HL-60 (cell line): ENCODE measurements around the gene OPTN.

Source experiments
- POLR2AphosphoS5 ChIP-seq: IDR thresholded peaks from 2 replicates; pipeline ENCODE4 v1.6.1; 2012; ENCODE audit warnings: low read depth
- SPI1 ChIP-seq: IDR thresholded peaks from 2 replicates; pipeline ENCODE4 v1.6.1; 2012; ENCODE audit warnings: low read depth, mild to moderate bottlenecking, borderline replicate concordance
- TF ChIP-seq, protein P1 (sequence below): IDR thresholded peaks from one replicate; pipeline ENCODE4 v1.5.1; 2011; ENCODE audit warnings: low read length, control low read depth, inconsistent platforms; ENCODE audit not compliant: insufficient read depth
- TF ChIP-seq, protein P2 (sequence below): IDR thresholded peaks from 2 replicates; pipeline ENCODE4 v1.6.1; 2012; ENCODE audit warnings: low read depth; ENCODE audit not compliant: insufficient replicate concordance

DNA sequence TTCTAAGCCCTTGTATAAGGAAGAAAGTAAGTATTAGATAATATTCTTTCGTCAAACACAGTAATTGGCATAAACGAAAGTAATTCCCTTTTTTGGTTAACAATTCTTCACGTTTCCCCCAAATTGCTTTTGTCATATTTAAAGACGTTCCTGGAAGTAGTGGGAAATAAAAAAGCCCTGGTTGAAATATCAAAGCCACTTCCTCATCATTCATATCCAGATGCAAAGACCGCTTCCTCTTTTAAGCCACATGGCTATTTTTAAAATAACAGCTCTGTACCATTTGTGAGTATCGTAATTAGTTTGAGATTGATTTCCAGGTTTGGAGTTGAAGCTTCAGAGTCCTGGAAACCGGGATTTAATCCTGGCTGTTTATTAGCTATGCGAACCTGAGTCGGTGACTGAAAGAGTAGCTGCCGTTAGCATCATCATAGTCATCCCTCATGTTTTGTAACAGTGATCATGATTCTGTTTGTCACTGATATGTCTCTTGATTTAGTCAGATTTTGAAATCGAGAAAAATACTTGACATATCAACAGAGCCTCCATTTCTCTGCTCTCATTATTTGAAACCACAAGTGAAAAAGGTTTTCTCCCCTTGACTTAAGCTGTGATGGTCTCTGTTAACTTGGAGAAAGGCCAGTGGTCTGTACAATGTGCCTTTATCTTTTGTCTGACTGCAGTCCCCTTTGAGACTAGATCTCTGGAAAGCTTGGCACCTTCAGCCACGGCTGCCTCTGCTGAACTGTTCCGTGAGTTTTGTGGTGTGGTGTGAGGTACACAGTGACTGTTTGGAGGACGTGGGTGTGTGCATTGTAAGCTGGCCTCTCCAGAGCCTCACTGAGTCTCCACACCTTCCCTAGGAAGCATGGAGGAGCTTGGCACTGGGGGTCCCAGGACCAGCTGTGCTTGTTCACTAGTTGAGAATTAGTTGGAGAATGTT lies 18.1 kb downstream of the OPTN start:
- TF ChIP-seq, protein P1, sequence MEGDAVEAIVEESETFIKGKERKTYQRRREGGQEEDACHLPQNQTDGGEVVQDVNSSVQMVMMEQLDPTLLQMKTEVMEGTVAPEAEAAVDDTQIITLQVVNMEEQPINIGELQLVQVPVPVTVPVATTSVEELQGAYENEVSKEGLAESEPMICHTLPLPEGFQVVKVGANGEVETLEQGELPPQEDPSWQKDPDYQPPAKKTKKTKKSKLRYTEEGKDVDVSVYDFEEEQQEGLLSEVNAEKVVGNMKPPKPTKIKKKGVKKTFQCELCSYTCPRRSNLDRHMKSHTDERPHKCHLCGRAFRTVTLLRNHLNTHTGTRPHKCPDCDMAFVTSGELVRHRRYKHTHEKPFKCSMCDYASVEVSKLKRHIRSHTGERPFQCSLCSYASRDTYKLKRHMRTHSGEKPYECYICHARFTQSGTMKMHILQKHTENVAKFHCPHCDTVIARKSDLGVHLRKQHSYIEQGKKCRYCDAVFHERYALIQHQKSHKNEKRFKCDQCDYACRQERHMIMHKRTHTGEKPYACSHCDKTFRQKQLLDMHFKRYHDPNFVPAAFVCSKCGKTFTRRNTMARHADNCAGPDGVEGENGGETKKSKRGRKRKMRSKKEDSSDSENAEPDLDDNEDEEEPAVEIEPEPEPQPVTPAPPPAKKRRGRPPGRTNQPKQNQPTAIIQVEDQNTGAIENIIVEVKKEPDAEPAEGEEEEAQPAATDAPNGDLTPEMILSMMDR: no peak
- TF ChIP-seq, protein P2, sequence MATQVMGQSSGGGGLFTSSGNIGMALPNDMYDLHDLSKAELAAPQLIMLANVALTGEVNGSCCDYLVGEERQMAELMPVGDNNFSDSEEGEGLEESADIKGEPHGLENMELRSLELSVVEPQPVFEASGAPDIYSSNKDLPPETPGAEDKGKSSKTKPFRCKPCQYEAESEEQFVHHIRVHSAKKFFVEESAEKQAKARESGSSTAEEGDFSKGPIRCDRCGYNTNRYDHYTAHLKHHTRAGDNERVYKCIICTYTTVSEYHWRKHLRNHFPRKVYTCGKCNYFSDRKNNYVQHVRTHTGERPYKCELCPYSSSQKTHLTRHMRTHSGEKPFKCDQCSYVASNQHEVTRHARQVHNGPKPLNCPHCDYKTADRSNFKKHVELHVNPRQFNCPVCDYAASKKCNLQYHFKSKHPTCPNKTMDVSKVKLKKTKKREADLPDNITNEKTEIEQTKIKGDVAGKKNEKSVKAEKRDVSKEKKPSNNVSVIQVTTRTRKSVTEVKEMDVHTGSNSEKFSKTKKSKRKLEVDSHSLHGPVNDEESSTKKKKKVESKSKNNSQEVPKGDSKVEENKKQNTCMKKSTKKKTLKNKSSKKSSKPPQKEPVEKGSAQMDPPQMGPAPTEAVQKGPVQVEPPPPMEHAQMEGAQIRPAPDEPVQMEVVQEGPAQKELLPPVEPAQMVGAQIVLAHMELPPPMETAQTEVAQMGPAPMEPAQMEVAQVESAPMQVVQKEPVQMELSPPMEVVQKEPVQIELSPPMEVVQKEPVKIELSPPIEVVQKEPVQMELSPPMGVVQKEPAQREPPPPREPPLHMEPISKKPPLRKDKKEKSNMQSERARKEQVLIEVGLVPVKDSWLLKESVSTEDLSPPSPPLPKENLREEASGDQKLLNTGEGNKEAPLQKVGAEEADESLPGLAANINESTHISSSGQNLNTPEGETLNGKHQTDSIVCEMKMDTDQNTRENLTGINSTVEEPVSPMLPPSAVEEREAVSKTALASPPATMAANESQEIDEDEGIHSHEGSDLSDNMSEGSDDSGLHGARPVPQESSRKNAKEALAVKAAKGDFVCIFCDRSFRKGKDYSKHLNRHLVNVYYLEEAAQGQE: no peak
- TF ChIP-seq SPI1 (peak; percentile 92), POLR2AphosphoS5 (no peak)
